ENCODE measurements around the gene ADK. TPM values are rescaled to one million over a fixed set of nuclear protein-coding genes. Genes with fewer than 3 reads are reported as not detected.
A peak's percentile ranks its signal among the peaks of the same experiment; 100 is the strongest.
"Not testable (repeated sequence)": the region's sequence is repeated elsewhere in the genome, so short reads cannot be mapped to it uniquely, and the experiment has no call there.

Gene ADK
- total RNA-seq, 1 donor from 2014 or later, result 31.9 TPM

DNA sequence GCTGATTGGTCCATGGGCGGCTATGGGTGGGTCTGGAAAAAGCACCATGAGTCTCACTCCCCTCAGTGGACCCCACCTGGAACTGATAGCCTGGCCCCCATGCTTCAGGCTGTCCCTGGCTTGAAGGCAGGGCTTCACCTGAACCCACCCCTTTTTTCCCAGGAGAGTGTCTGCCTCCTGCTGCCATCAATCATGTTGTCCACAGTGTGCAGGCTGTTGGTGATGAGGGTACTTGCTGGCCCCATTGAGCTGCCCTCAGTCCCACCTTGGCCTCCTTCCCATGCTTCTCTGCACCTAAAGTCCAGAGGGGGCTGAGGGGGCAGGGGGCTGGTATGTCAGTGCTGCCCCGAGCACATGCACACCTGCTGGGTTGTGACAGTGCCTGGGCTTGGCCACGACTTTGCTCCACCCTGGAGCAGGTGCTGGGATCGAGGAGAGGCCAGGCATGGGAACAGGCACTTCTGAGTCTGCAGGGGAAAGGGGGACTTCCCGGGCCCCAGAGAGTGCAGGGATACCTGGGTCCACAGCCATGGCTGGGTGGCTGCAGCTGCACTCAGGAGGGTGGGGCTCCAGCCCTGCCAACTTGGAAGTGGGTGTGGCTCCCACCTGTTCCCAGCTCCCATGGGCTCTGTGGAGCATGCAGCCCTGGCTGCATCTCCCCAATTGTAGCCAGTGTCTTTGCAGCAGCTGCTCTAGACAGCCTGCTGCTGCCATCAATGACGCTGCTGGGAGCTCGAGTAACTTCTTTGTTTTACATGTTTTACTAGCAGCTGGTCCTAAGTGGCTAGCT is 56.9 kb downstream of the ADK start:
- H3K4me1 Mint-ChIP-seq (ENCODE audit: low read depth), result no peaks in the 10 kb centered on the region
- TF ChIP-seq, protein P1, sequence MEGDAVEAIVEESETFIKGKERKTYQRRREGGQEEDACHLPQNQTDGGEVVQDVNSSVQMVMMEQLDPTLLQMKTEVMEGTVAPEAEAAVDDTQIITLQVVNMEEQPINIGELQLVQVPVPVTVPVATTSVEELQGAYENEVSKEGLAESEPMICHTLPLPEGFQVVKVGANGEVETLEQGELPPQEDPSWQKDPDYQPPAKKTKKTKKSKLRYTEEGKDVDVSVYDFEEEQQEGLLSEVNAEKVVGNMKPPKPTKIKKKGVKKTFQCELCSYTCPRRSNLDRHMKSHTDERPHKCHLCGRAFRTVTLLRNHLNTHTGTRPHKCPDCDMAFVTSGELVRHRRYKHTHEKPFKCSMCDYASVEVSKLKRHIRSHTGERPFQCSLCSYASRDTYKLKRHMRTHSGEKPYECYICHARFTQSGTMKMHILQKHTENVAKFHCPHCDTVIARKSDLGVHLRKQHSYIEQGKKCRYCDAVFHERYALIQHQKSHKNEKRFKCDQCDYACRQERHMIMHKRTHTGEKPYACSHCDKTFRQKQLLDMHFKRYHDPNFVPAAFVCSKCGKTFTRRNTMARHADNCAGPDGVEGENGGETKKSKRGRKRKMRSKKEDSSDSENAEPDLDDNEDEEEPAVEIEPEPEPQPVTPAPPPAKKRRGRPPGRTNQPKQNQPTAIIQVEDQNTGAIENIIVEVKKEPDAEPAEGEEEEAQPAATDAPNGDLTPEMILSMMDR (IDR thresholded peaks at IDR 0.05), result no peak
- no peaks in the 10 kb centered on the region for H3K9me3 Mint-ChIP-seq (ENCODE audit: low read depth)
- H3K4me3 Mint-ChIP-seq (ENCODE audit: unreplicated experiment), result no peak overlapping the region
- no peak overlapping the region for H3K27ac Mint-ChIP-seq (ENCODE audit: unreplicated experiment)
- H3K27me3 Mint-ChIP-seq (ENCODE audit: low read depth), result no peaks in the 10 kb centered on the region
- H3K36me3 Mint-ChIP-seq (ENCODE audit: low read depth), result peaks cover 1% of the 10 kb centered on the region
- no peak for DNase-seq (ENCODE audit: low spot score)

DNA sequence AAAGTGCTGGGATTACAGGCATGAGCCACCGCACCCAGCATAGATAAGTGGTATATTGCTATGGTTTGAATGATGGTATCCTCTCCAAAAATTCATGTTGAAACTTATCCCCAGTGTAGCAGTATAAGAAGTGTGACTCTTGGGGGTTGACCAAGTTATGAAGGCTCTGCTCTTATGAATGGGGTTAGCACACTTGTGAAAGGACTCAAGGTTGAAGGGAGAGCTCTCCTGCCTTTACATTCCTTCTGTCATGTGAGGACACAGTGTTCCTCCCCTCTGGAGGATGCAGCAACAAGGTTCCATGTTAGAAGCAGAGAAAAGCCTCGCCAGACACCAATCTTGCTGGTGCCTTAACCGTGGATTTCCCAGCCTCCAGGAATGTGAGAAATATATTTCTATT is 58.0 kb downstream of the ADK start:
- Mint-ChIP-seq H3K36me3 (ENCODE audit: low read depth) (peaks cover 1% of the 10 kb centered on the region), H3K27me3 (ENCODE audit: low read depth) (no peaks in the 10 kb centered on the region), H3K4me1 (ENCODE audit: low read depth) (peaks cover 4% of the 10 kb centered on the region), H3K4me3 (ENCODE audit: unreplicated experiment) (no peak overlapping the region), H3K27ac (ENCODE audit: unreplicated experiment) (no peak overlapping the region), H3K9me3 (ENCODE audit: low read depth) (no peaks in the 10 kb centered on the region)
- DNase-seq (ENCODE audit: low spot score), result no peak
- TF ChIP-seq, protein P1 (IDR thresholded peaks at IDR 0.05), result no peak

DNA sequence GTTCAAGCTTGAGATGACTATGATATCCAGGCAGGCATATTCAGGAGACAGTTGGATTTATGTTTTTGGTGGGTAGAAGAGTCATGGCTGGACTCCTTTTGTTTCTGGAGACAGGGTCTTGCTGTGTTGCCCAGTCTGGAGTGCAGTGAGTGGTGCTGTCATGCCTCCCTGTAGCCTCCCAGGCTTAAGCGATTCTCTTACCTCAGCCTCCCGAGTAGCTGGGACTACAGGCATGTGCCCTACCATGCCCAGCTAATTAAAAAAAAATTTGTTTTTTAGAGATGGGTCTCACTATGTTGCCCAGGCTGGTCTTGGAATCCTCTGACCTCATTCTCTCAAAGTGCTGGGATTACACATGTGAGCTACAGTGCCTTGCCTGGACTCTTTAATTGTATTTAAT is 62.0 kb downstream of the ADK start:
- Mint-ChIP-seq H3K27me3 (ENCODE audit: low read depth) (no peaks in the 10 kb centered on the region), H3K9me3 (ENCODE audit: low read depth) (no peaks in the 10 kb centered on the region), H3K4me3 (ENCODE audit: unreplicated experiment) (no peak overlapping the region), H3K4me1 (ENCODE audit: low read depth) (peaks cover 4% of the 10 kb centered on the region), H3K36me3 (ENCODE audit: low read depth) (peaks cover 2% of the 10 kb centered on the region), H3K27ac (ENCODE audit: unreplicated experiment) (no peak overlapping the region)
- no peak for DNase-seq (ENCODE audit: low spot score)
- TF ChIP-seq, protein P1 (IDR thresholded peaks at IDR 0.05), result no peak

DNA sequence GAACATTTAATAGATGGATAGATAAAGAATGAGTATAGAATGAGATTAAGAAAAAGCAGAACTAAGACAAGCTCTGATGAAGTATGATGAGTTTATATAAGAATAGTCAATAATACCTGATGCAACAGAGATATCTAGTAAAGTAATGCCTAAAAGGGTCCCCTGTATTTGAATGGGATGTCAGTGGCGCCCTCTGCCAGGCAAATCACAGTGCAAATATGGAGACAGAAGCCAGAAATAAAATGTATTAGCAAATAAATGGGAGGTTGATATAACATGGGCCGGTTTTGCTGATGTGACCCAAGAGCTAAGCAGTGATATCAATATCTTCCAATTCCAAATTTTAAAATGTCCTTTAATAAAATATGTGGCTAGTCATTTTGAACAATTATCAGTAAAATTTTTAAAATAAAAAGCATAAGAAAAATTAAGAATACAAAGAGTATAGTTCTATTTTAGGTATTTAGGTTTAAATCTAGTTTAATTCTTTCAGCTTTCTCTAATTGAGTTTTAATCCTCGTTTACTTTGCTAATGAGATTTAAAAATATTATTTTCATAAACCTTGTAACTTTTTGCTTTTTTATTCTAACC is 62.6 kb downstream of the ADK start:
- no peak overlapping the region for H3K4me3 Mint-ChIP-seq (ENCODE audit: unreplicated experiment)
- no peaks in the 10 kb centered on the region for H3K9me3 Mint-ChIP-seq (ENCODE audit: low read depth)
- TF ChIP-seq, protein P1 (IDR thresholded peaks at IDR 0.05), result peak; percentile 85
- H3K36me3 Mint-ChIP-seq (ENCODE audit: low read depth), result peaks cover 2% of the 10 kb centered on the region
- no peaks in the 10 kb centered on the region for H3K27me3 Mint-ChIP-seq (ENCODE audit: low read depth)
- no peak for DNase-seq (ENCODE audit: low spot score)
- peaks cover 4% of the 10 kb centered on the region for H3K4me1 Mint-ChIP-seq (ENCODE audit: low read depth)
- H3K27ac Mint-ChIP-seq (ENCODE audit: unreplicated experiment), result peak overlapping the region; percentile 46

DNA sequence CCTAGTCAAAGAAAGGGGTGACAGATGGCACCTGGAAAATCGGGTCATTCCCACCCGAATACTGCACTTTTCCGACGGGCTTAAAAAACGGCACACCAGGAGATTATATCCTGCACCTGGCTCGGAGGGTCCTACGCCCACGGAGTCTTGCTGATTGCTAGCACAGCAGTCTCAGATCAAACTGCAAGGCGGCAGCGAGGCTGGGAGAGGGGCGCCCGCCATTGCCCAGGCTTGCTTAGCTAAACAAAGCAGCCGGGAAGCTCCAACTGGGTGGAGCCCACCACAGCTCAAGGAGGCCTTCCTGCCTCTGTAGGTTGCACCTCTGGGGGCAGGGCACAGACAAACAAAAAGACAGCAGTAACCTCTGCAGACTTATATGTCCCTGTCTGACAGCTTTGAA is 66.1 kb downstream of the ADK start:
- not testable (repeated sequence) for H3K9me3 Mint-ChIP-seq (ENCODE audit: low read depth); H3K27ac Mint-ChIP-seq (ENCODE audit: unreplicated experiment); DNase-seq (ENCODE audit: low spot score); H3K36me3 Mint-ChIP-seq (ENCODE audit: low read depth); H3K4me3 Mint-ChIP-seq (ENCODE audit: unreplicated experiment); H3K4me1 Mint-ChIP-seq (ENCODE audit: low read depth); H3K27me3 Mint-ChIP-seq (ENCODE audit: low read depth)

DNA sequence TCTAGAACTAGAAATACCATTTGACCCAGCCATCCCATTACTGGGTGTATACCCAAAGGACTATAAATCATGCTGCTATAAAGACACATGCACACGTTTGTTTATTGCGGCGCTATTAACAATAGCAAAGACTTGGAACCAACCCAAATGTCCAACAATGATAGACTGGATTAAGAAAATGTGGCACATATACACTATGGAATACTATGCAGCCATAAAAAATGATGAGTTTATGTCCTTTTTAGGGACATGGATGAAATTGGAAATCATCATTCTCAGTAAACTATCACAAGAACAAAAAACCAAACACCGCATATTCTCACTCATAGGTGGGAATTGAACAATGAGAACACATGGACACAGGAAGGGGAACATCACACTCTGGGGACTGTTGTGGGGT is 71.4 kb downstream of the ADK start:
- not testable (repeated sequence) for H3K9me3 Mint-ChIP-seq (ENCODE audit: low read depth); DNase-seq (ENCODE audit: low spot score); H3K27me3 Mint-ChIP-seq (ENCODE audit: low read depth); H3K27ac Mint-ChIP-seq (ENCODE audit: unreplicated experiment); H3K4me3 Mint-ChIP-seq (ENCODE audit: unreplicated experiment); H3K36me3 Mint-ChIP-seq (ENCODE audit: low read depth); H3K4me1 Mint-ChIP-seq (ENCODE audit: low read depth)

Measured in chondrocyte (in vitro differentiated cells).